ELR (cell line): ENCODE results near the gene NDUFA13.

Experiments
- DNase-seq: peaks from one replicate; pipeline ENCODE4 v3.0.0-alpha.2; 2015; ENCODE audit warnings: low read depth

The NDUFA13 gene

GRCh38 chr19:19547674-19548336 is 31.8 kb downstream of the NDUFA13 start:
- DNase-seq: no peak

- no peak for DNase-seq
Measured at GRCh38 chr19:19548915-19549759, 33.1 kb downstream of the NDUFA13 start.

GRCh38 chr19:19549804-19550464 is 33.9 kb downstream of the NDUFA13 start:
- DNase-seq: no peak

GRCh38 chr19:19550485-19550929 is 34.5 kb downstream of the NDUFA13 start:
- peak; percentile 27 for DNase-seq

GRCh38 chr19:19550972-19551852 is 35.2 kb downstream of the NDUFA13 start:
- no peak for DNase-seq

- no peak for DNase-seq
Measured at GRCh38 chr19:19551853-19552192, 35.8 kb downstream of the NDUFA13 start.

GRCh38 chr19:19552798-19553197 is 36.8 kb downstream of the NDUFA13 start:
- peak; percentile 61 for DNase-seq

- DNase-seq: no peak
Measured at GRCh38 chr19:19553670-19554069, 37.6 kb downstream of the NDUFA13 start.

- DNase-seq: peak; percentile 67
Measured at GRCh38 chr19:19554074-19555023, 38.3 kb downstream of the NDUFA13 start.

- no peak for DNase-seq
Measured at GRCh38 chr19:19558055-19558454, 42.0 kb downstream of the NDUFA13 start.

- DNase-seq: no peak
Measured at GRCh38 chr19:19558636-19559035, 42.6 kb downstream of the NDUFA13 start.

GRCh38 chr19:19559931-19560330 is 43.9 kb downstream of the NDUFA13 start:
- DNase-seq: no peak

- DNase-seq: no peak
Measured at GRCh38 chr19:19561946-19562664, 46.1 kb downstream of the NDUFA13 start.

- no peak for DNase-seq
Measured at GRCh38 chr19:19562665-19563347, 46.8 kb downstream of the NDUFA13 start.

GRCh38 chr19:19563348-19563848 is 47.4 kb downstream of the NDUFA13 start:
- DNase-seq: no peak

GRCh38 chr19:19566306-19566705 is 50.3 kb downstream of the NDUFA13 start:
- DNase-seq: peak; percentile 43

GRCh38 chr19:19567391-19567790 is 51.4 kb downstream of the NDUFA13 start:
- DNase-seq: no peak

GRCh38 chr19:19568802-19569756 is 53.1 kb downstream of the NDUFA13 start:
- DNase-seq: peak; percentile 82
